GM12891 (cell line): ENCODE measurements around the gene ETNK1.

Experiments
- POLR2A ChIP-seq: IDR thresholded peaks from 2 replicates; pipeline ENCODE4 v1.6.1; 2011; ENCODE audit warnings: low read depth, low read length, control low read depth
- TAF1 ChIP-seq: IDR thresholded peaks from 2 replicates; pipeline ENCODE4 v1.6.1; 2011; ENCODE audit warnings: low read depth, low read length, control low read depth

GRCh38 chr12:22729431-22729956, 104.5 kb downstream of the ETNK1 start:
- TF ChIP-seq POLR2A (no peak), TAF1 (no peak)
